Measurements from ENCODE around the gene BBS12. TPM values are rescaled to one million over a fixed set of nuclear protein-coding genes. Genes with fewer than 3 reads are reported as not detected.
A peak's percentile ranks its signal among the peaks of the same experiment; 100 is the strongest.
"Not testable (repeated sequence)": the region's sequence is repeated elsewhere in the genome, so short reads cannot be mapped to it uniquely, and the experiment has no call there.

Gene BBS12
- polyA plus RNA-seq, 12 donors: 3.4 to 6.4 (median 4.5) TPM; not detected in 1

DNA sequence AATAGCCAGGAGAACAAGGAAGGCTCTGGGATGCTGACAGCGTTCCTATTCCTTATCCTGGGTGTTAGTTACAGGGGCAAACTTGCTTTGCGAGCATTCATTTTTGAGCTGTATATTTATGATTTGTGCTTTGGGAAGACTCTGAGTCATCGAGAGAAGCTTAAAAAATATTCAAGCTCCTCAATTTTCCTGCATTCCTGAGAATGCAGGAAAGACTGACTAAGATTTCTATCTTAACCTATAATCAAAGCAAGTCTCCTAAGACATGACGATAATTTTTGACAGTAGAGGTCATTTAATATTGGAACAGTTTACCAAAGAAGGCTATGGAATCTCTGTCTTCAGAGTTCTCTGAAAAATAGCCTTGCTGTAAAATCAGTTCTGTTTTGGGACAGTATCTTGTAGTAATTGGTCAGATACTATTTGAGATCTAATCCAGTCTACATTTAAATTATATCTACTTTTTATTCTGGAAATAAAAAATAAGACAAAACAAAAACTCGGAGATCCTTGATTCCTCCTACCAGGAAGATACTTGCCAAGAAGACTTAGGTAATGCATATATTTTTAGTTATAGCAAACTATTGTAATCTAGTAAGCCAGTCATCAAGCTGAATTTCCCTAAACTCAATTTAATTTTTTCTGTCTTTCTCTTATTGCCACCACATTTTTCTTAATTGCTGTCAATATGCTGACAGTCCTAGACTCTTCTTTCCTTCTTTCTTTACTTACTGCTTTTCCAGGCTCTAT, 31.7 kb downstream of the BBS12 start:
- DNase-seq: no peak

DNA sequence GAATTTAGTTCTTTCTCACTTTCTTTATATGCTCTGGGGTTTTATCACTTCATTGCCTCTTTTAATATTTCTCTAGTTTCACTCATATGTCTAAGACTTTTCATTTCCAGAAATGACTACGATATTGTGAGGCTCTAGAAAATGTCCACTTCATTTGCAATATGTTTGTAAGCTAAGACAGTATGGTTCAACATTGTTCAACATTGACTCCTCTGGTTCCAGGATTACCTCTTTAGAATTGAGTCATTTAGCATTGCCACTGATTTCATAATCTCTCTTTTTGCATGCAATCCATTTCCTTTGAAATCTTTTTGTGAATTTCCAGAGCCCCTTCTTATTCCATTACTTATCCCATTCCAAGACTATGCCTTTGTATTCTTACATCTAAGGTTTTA, 32.3 kb downstream of the BBS12 start:
- no peak for DNase-seq

DNA sequence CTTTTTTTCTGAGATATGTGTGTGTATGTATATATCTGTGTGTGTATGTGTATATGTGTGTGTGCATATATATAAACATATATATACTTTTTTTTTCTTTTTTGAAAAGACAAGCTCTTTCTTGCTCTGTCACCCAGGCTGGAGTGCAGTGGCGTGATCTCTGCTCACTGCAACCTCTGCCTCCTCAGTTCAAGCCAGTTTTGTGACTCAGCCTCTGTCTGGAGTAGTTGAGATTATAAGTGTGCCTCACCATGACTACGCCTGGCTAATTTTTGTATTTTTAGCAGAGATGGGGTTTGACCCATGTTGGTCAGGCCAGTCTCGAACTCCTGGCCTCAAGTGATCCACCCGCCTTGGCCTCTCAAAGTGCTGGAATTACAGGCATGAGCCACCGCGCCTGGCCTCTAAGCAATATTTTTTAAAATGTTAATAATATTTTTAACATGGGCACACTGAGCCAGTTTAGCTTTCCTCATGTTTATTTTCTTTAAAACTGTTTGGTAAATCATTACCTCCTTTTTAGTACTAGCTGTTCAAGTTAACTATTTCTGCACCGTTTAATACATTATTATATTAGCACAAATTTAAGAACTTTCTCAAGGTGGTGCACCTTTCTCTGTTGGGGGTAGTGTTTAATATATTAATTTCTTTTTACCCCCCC, 33.3 kb downstream of the BBS12 start:
- DNase-seq: no peak

DNA sequence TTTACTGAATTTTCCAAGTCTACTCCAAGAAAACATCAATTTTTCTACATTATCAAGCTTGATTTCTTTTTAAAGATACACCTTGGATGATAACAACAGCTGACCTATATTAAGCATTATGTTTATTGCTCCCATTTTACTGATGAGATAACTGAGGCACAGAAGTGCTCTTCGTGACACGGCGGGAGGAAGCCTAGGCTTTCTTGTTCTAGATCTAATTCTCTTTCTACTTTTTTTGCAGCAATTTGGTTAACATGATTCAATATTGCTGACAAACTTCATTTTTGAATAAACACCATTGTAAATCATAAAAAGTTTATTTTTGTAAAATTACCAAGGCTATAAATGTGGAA, 33.8 kb downstream of the BBS12 start:
- DNase-seq: no peak

DNA sequence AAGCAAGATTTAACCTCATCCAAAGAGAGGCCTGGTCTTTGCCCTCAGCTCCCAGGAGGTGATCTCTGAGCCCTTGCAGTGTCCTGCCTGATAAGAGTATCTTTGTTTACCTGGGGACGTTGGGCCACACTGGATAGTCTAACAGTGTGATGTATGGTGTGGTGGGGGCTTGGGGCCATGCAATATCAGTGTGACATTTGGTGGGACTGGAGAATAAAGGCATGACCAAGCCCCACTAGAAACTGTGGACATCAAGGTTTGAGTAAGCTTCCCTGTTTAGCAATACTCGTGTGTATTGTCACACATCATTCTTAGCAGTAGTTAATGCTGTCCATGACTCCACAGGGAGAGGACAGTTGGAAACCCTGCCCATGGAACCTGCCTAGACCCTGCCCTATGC, 34.4 kb downstream of the BBS12 start:
- no peak for DNase-seq

DNA sequence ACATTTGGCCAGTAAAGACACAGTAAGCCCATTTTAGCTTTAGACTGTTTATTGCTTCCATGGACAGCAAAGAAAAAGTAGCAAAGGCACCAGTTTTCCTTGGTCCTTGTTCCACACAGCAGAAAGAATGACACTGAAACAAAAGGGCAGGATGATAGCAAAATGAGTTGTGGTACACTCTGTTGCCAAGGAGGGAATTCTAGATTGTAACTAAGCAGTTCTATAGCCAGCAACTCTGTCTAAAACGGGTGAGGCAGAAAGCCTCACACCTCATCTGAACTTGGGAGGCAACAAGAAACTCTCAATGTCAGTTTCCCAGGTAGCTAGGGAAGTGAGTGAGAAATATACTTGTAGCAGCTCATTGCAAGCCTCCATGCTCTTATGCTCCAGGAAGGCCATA, 39.2 kb downstream of the BBS12 start:
- DNase-seq: no peak

DNA sequence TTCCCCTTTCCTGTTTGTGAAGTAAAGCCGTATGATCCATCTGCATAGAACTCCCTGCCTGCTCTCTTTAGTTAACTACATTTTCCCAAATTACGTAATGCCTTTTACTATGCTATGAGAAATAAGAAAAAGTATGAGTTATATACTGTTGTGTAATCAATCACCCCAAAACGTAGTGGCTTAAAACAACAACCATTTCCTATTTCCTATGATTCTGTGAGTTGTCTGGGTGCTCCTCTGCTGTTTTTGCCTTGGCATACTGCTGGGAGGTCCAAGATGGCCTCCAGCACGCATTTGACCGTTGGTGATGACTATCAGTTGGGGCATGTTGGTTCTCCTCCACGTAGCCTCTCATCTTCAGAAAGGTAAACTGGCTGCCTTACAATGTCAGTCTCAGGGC, 39.8 kb downstream of the BBS12 start:
- no peak for DNase-seq

DNA sequence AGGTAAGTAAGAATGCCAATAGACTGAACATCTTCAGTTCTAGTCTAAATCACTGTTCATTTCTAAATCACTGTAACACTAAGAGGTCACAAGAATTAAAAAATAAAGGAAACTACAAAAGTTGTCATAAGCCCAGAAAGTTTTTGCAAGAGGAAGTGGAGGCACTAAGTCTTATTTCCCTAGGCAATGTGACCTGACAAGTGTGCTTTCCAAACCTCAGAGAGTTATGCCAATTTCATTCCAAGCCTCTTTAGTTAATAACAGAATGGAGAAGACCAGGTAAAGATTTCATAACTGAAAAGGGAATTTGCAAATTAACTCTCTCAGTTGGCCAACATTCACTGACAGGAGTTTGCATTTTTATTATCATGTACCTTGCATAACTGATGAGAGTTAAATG, 40.5 kb downstream of the BBS12 start:
- DNase-seq: no peak

DNA sequence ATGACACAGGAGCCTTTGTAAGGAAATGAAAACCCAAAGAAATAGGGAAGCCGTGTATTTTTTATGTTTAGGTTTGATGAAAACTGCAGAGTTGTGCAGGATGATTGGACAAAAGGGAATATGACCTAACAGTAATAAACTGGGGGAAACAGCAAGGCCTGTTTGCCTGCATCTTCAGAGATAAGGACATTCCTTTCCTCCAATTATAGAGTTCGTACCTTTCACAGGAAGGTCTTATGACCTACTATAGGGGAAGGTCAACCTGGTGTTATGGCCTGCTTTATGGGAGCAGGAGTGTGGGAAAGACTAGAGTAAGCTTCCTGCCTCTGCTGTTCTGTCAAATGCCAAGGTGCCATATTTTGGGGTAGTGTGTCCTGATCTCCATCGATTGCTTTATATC, 42.5 kb downstream of the BBS12 start:
- DNase-seq: no peak

DNA sequence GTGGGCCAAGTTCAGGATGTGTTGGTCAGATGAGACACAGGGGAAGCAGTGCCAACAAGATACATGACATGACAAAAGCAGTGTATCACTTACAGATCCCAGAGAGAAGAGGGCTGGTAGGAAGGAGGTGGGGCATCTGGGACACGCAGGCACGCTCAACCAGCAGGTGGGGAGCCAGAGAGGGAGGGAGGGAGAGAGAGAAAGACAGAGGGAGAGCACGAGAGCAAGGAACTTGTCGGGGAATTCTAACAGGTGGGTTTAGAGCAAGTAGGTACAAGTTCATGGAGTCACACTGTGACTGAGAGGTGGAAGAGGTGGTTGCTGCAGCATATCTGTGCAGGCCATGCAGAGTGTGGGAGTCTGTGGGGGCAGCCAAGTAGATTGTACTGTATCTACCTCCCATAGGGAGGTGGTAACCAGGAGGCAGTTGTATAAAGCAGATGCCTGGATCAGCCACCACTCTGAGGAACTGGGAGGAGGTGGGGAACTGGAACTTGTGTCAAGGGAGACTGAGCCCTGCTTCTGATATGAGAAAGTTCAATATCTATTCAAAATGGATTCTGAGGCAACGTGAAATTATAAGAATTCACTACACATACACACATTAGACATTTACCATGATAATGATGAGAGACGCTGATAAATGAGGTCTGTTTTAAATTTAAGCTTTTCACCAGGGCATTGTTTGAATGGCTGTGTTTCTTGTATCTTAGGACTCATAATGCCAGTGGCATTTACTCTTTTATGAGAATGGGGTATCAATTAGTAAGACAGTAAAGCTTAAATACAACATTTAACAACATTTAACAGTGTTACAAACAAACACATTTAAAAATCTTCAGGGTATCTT, 43.7 kb downstream of the BBS12 start:
- no peak for DNase-seq

DNA sequence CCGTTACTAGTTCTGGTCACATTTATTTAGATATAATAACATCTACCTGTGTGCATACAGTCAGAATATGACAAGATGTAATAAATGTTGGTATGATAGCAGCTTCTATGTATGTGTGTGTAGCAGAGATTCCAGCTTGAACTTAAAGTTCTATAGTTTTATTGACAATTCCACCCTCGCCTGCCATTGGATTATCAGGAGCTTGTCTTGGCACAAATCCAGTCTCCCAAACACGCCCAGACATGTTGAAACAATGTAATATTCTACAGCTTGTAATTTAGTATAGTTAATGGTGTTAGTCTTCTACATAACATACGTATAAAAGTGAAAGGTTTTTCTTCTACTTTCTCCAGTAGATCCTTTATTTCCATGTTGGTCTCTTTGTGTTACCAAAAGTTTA, 44.4 kb downstream of the BBS12 start:
- DNase-seq: no peak

DNA sequence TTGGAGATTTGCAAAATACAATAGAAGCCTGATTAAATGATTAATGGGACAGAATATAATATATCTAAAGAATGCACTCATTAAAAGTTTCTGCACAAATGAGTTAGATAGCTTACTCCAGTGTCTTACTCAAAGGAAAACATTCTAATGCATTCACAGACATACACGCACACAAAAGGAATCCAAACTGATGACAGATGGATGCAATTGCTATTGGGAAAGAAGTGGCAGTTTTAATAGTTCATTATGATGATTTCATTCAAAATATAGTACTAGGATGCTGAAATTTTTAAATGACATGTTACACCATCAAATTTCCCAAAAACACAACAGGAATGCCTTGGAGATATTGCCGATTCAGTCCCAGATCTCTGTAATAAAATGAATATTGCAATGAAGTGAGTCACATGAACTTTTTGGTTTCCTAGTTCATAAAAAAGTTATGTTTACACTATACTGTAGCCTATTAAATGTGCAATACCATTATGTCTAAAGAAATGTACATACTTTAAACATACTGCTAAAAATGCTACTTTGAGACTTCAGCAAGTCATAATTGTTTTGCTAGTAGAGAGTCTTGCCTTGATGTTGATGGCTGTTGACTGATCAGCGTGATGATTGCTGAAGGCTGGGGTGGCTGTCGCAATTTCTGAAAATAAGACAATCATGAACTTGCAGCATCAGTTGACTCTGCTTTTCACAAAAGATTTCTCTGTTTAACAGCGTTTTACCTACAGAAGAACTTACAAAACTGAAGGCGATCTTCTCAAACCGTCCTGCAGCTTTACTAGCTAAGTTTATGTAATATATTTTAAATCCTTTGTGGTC, 45.6 kb downstream of the BBS12 start:
- no peak for DNase-seq

DNA sequence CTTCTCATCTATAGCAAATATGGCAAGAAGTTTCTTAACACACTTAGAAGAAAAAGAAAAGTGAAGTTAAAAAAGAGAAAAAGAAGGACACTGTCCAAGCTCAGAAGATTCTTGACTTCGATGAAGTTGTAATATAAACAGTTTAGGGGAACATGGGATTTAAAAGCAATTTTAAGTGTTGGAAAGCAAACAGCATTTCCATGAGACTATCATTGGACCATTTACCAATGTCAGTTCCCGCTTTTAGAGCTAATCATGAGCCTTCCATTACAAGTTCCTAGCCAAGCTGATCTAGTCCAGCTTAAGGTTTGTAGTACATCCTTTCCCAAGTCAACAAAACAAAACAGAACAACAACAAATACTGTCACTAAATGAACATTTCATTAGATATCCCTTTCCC, 49.0 kb downstream of the BBS12 start:
- peak; percentile 55 for DNase-seq

DNA sequence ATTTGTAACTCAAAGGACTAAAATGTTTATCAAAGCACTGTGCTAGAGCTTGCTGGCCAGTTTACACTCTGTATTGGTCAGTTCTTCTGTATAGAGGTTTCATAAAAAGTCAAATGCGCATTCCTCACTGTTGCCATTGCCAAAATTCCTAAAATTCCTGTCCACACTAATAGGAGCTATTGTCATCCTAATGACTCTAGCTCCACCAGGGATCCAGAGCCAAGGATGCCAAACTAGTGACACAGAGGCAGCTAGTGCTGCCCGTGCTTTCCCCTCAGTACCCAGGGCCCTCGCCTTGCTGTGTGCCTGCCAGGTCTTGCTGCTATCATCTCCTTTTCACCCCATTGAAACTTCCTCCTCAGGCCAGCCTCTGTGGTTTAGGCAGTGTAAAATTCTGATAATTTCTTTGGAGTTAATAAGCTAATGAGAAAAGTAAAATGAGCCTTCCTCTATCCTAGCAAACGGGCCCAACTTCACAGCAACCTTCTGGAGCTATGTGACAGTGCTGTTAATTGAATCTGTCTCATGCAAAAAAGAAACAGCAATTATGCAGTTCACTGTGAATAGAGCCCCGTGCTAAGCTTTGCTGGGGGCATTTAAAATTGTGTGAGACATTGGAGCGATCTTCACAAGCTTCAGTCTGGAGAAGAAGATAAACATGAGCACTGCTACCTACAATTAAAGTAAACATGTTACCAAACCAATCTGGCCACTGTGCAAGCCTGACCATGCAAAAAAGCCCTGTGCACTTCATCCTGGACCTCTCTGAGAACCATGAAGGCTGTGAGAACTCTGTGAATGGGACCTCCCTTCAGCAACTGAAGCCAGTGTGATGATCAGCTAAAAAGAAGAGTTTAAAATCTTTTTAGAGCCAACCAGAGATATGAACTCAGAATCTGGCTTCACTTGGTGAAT, 51.1 kb downstream of the BBS12 start:
- DNase-seq: peak; percentile 36

DNA sequence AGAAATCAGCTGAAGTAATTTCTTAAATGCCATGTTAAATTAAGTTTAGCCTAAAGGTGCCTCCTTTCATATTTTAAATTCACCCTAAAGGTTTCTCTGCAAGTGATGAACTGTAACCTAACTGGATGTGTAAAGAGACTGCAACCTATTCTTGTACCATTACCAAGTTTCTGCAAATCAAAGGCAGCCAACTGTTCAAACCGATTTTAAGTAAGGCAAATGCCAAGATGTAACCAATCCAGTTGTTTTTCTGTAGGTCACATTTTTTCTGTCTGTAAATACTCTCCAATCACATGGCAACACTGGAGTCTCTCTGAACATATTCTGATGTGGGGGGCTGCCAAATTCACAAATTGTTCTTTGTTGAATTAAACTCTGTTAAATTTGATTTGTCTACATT, 51.8 kb downstream of the BBS12 start:
- no peak for DNase-seq

DNA sequence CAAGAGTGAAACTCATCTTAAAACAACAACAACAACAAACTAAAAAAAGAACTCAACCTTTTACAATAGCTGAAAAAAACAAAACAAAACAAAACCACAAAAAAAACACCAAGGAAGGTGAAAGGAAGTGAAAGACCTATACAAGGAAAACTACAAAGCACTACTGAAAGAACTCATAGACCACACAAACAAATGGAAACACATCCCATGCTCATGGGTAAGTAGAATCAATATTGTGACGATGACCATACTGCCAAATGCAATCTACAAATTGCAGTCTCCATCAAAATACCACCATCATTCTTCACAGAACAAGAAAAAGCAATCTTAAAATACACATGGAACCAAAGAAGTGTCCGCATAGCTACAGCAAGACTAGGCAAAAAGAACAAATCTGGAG, 52.6 kb downstream of the BBS12 start:
- no peak for DNase-seq

DNA sequence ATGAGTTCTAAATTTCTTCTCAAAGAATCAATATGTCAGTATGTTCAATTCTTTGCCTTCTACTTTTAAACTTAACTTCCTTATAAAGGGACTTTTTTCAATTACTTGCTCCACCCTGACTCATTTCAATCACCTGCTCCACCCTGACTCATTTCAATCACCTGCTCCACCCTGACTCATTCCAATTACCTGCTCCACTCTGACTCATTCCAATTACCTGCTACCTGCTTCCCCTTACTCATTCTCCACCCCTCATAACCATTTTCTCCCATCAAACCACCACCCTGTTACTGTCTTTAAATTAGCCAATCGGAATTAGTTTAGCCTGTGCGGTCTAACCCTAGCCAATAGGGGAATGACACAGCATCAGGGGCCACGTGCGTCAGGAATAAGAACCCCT, 53.8 kb downstream of the BBS12 start:
- DNase-seq: not testable (repeated sequence)

DNA sequence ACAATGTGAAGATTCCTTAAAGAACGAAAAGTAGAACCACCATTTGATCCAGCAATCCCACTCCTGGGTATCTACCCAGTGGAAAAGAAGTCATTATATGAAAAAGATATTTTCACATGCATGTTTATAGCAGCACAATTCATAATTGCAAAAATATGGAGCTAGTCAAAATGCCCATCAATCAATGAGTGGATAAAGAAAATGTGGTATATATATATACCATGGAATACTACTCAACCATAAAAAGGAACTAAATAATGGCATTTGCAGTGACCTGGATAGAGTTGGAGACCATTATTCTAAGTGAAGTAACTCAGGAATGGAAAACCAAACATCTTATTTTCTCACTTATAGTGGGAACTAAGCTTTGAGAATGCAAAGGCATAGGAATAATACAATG, 54.4 kb downstream of the BBS12 start:
- DNase-seq: not testable (repeated sequence)

DNA sequence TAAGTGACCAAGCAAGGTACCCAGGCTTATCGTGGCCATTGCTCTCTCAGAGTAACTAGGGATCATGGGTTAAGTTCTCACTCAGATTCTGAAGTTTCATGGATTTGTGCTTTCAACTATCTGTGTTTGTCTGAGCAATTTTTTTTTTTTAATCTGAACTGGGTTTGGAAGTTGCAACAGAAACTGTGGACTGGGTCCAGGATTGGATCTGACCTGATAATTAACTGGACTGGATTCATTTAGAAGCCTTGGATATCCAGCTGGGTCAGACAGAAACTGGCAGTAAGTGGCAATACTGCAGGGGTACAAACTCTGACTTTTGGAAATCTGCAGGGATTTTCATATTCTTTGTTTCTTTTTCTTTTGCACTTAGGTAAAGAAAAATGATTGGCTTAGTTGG, 55.4 kb downstream of the BBS12 start:
- no peak for DNase-seq

DNA sequence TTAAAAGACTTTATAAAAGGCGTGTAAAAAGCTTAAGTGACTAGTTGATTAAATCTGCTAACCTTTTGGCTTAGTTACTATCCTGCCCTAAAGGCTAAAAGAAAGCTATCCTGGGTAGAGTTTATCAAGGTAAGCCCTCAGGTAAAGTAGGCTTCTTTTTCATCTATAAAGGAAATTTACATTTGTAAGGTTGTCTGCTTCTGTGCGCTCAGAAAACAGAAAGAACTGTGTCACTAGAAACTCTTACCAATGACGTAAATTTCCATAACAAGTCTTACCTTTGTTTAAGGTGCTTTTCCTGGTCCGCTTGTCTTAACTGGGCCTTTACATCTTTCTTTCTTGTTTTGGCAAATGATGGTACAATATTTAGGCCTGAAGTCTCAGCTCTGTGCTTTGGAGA, 56.4 kb downstream of the BBS12 start:
- no peak for DNase-seq

DNA sequence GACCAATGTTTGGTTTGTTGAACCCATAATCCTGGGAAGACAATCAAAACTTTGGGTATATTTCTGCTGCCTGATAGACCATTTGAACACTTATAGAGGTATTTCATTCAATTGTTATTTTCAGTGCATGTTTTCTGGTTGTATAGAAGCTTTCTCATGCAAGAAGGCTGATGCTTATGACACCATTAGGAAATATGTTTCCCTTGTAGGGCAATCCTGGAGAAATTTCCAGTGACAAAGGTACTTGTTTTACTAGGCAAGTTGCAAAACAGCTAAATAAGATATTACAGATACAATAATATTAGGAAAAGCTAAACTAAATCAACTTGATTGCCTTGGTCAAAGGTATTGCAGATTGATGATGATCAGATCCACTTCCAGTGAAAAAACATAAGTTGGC, 61.3 kb downstream of the BBS12 start:
- no peak for DNase-seq

Measured in muscle of arm (tissue), 12 donors.